HEK293T (cell line): ENCODE measurements around the gene RNASE13.
"Not testable (repeated sequence)": the region's sequence is repeated elsewhere in the genome, so short reads cannot be mapped to it uniquely, and the experiment has no call there.

Experiments used
- CTCF ChIA-PET: fragments of 350-600 bp; formaldehyde crosslinking; extraction: SDS; loops from one replicate; lab custom pipeline; 2021; ENCODE audit warnings: antibody characterized with exemption, inconsistent platforms; lab: Yijun Ruan, JAX
- POLR2A ChIA-PET: fragments of 350-600 bp; formaldehyde crosslinking; extraction: SDS; loops from one replicate; lab custom pipeline; 2020; ENCODE audit warnings: antibody characterized with exemption, inconsistent platforms; lab: Yijun Ruan, JAX
- DNase-seq: peaks from one replicate; pipeline ENCODE4 v3.0.0; 2012; ENCODE audit warnings: mixed read lengths; ENCODE audit errors: extremely low spot score
- ARNT ChIP-seq: fragments of 450-650 bp; IDR thresholded peaks from 2 replicates; pipeline ENCODE4 v1.6.1; 2017; ENCODE audit warnings: mild to moderate bottlenecking
- BHLHE40 ChIP-seq: fragments of 450-650 bp; IDR thresholded peaks from 2 replicates; pipeline ENCODE4 v1.6.1; 2016; ENCODE audit warnings: mild to moderate bottlenecking, moderate library complexity, borderline replicate concordance
- CTBP1 ChIP-seq: fragments of 450-650 bp; IDR thresholded peaks from 2 replicates; pipeline ENCODE4 v1.6.1; 2016; ENCODE audit warnings: borderline replicate concordance
- ELF4 ChIP-seq: fragments of 450-650 bp; IDR thresholded peaks from 2 replicates; pipeline ENCODE4 v1.6.1; 2017; ENCODE audit warnings: antibody characterized with exemption
- FOXA1 ChIP-seq: fragments of 450-650 bp; IDR thresholded peaks from 2 replicates; pipeline ENCODE4 v1.6.1; 2016; ENCODE audit warnings: mild to moderate bottlenecking
- FOXK2 ChIP-seq: fragments of 450-650 bp; IDR thresholded peaks from 2 replicates; pipeline ENCODE4 v1.6.1; 2016; ENCODE audit warnings: mild to moderate bottlenecking
- FOXM1 ChIP-seq: fragments of 450-650 bp; IDR thresholded peaks from 2 replicates; pipeline ENCODE4 v1.6.1; 2017; ENCODE audit warnings: mild to moderate bottlenecking, borderline replicate concordance
- HDGF ChIP-seq: fragments of 450-650 bp; IDR thresholded peaks from 2 replicates; pipeline ENCODE4 v1.6.1; 2017; ENCODE audit warnings: antibody characterized with exemption, borderline replicate concordance
- L3MBTL2 ChIP-seq: fragments of 450-650 bp; conservative IDR thresholded peaks from 2 replicates; pipeline ENCODE4 v1.6.1; 2016; ENCODE audit warnings: mild to moderate bottlenecking
- LEF1 ChIP-seq: fragments of 450-650 bp; IDR thresholded peaks from 2 replicates; pipeline ENCODE4 v1.6.1; 2017; ENCODE audit warnings: mild to moderate bottlenecking, borderline replicate concordance
- NFRKB ChIP-seq: fragments of 450-650 bp; IDR thresholded peaks from 2 replicates; pipeline ENCODE4 v1.6.1; 2016; ENCODE audit warnings: mild to moderate bottlenecking, moderate library complexity
- SP1 ChIP-seq: fragments of 450-650 bp; IDR thresholded peaks from 2 replicates; pipeline ENCODE4 v1.6.1; 2017
- SUZ12 ChIP-seq: fragments of 450-650 bp; IDR thresholded peaks from 2 replicates; pipeline ENCODE4 v1.6.1; 2016; ENCODE audit warnings: mild to moderate bottlenecking
- TARDBP ChIP-seq: fragments of 450-650 bp; IDR thresholded peaks from 2 replicates; pipeline ENCODE4 v1.6.1; 2016
- ZNF384 ChIP-seq: fragments of 450-650 bp; IDR thresholded peaks from 2 replicates; pipeline ENCODE4 v1.6.1; 2016
- TF ChIP-seq, protein P1 (sequence below): fragments of 450-650 bp; IDR thresholded peaks from 2 replicates; pipeline ENCODE4 v1.6.1; 2016

The RNASE13 gene

GRCh38 chr14:21043387-21043973, 8.9 kb upstream of the RNASE13 start:
- TF ChIP-seq LEF1 (no peak), FOXA1 (no peak), ELF4 (no peak), NFRKB (no peak), BHLHE40 (no peak), SP1 (no peak), SUZ12 (no peak), CTBP1 (no peak), ZNF384 (no peak), HDGF (no peak), FOXM1 (no peak), L3MBTL2 (no peak), FOXK2 (no peak), ARNT (no peak), TARDBP (no peak)
- TF ChIP-seq, protein P1, sequence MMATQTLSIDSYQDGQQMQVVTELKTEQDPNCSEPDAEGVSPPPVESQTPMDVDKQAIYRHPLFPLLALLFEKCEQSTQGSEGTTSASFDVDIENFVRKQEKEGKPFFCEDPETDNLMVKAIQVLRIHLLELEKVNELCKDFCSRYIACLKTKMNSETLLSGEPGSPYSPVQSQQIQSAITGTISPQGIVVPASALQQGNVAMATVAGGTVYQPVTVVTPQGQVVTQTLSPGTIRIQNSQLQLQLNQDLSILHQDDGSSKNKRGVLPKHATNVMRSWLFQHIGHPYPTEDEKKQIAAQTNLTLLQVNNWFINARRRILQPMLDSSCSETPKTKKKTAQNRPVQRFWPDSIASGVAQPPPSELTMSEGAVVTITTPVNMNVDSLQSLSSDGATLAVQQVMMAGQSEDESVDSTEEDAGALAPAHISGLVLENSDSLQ, result no peak
- POLR2A ChIA-PET, result interaction anchor here (0.9 to 1.4 kb wide), 2 partner anchors 28 to 61 kb away, joined by 3 read pairs; no protein-coding TSS in a partner anchor
- CTCF ChIA-PET, result interaction anchor here (0.6 to 1.8 kb wide), 6 partner anchors 15 to 43 kb away, joined by 3 to 17 read pairs (median 3); no protein-coding TSS in a partner anchor
- DNase-seq, result no peak

DNA sequence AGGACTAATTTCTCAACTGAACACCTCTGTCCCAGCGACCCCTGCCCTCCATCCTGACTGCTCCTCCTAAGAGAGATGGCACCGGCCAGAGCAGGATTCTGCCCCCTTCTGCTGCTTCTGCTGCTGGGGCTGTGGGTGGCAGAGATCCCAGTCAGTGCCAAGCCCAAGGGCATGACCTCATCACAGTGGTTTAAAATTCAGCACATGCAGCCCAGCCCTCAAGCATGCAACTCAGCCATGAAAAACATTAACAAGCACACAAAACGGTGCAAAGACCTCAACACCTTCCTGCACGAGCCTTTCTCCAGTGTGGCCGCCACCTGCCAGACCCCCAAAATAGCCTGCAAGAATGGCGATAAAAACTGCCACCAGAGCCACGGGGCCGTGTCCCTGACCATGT, 8.3 kb upstream of the RNASE13 start:
- CTCF ChIA-PET, result interaction anchor here (0.7 to 1.8 kb wide), 3 partner anchors 24 to 44 kb away, joined by 3 to 17 read pairs (median 3); no protein-coding TSS in a partner anchor
- no peak for DNase-seq

GRCh38 chr14:21041676-21042433, 7.2 kb upstream of the RNASE13 start, which contains the start of gene RNASE7:
Gene RNASE7 (plus strand): TSS chr14:21042362. CDS start chr14:21042993, 631 bp downstream.
- ChIA-PET POLR2A (interaction anchor here (1.4 kb wide), 1 partner anchor 27 kb away, joined by 3 read pairs; no protein-coding TSS in a partner anchor), CTCF (interaction anchor here (3.5 kb wide), 1 partner anchor 26 kb away, joined by 98 read pairs; no protein-coding TSS in a partner anchor)
- no peak for DNase-seq
- TF ChIP-seq FOXM1, result no peak
- no peak for TF ChIP-seq HDGF
- TF ChIP-seq, protein P1, result no peak
- TF ChIP-seq FOXA1, result no peak
- TF ChIP-seq L3MBTL2, result no peak
- no peak for TF ChIP-seq BHLHE40
- TF ChIP-seq TARDBP, result no peak
- TF ChIP-seq CTBP1, result no peak

More for the DNA sequence above, 8.3 kb upstream of the RNASE13 start:
- POLR2A ChIA-PET, result interaction anchor here (1.4 kb wide), 1 partner anchor 62 kb away, joined by 3 read pairs; no protein-coding TSS in a partner anchor
- TF ChIP-seq FOXM1 (no peak), BHLHE40 (no peak), CTBP1 (no peak), TARDBP (no peak), FOXK2 (no peak), ZNF384 (no peak), HDGF (no peak), NFRKB (no peak), LEF1 (no peak), SP1 (no peak), FOXA1 (no peak), L3MBTL2 (no peak), ELF4 (no peak)
- TF ChIP-seq, protein P1, result no peak

- DNase-seq, result not testable (repeated sequence)
- CTCF ChIA-PET, result interaction anchor here (0.6 to 3.5 kb wide), 9 partner anchors 21 to 217 kb away, joined by 3 to 98 read pairs (median 6); no protein-coding TSS in a partner anchor
- POLR2A ChIA-PET, result interaction anchor here (1.4 to 1.9 kb wide), 2 partner anchors 26 kb away, joined by 3 to 18 read pairs; no protein-coding TSS in a partner anchor
Observed at GRCh38 chr14:21040941-21041340, 6.3 kb upstream of the RNASE13 start.

GRCh38 chr14:21040370-21040925, 5.8 kb upstream of the RNASE13 start:
- ChIA-PET CTCF (interaction anchor here (0.6 to 3.5 kb wide), 16 partner anchors 17 to 618 kb away, joined by 3 to 98 read pairs (median 5); no protein-coding TSS in a partner anchor), POLR2A (interaction anchor here (0.8 to 1.9 kb wide), 3 partner anchors 26 to 44 kb away, joined by 3 to 18 read pairs (median 4); no protein-coding TSS in a partner anchor)
- no peak for DNase-seq
- TF ChIP-seq ELF4, result no peak
- TF ChIP-seq LEF1, result no peak
- no peak for TF ChIP-seq SP1
- TF ChIP-seq FOXK2, result no peak
- TF ChIP-seq HDGF, result no peak
- TF ChIP-seq, protein P1, result no peak
- TF ChIP-seq L3MBTL2, result no peak
- TF ChIP-seq NFRKB, result no peak
- TF ChIP-seq FOXA1, result no peak
- TF ChIP-seq SUZ12, result no peak
